GM12891 (cell line): ENCODE results near the gene MEI1.
A peak's percentile ranks its signal among the peaks of the same experiment; 100 is the strongest.

Experiments used
- DNase-seq: peaks from one replicate; pipeline ENCODE4 v3.0.0; 2011; ENCODE audit warnings: low spot score; ENCODE audit not compliant: insufficient read length
- FAIRE-seq: peaks from 2 replicates; lab custom pipeline; 2011; peaks lifted over from hg19 to GRCh38; lab: Jason Lieb, UNC
- PAX5 ChIP-seq: IDR thresholded peaks from 2 replicates; pipeline ENCODE4 v1.6.1; 2011; ENCODE audit warnings: low read length, moderate library complexity, mild to moderate bottlenecking; ENCODE audit not compliant: insufficient read depth, severe bottlenecking
- POLR2A ChIP-seq: IDR thresholded peaks from 2 replicates; pipeline ENCODE4 v1.6.1; 2011; ENCODE audit warnings: low read depth, low read length, control low read depth
- POLR2AphosphoS5 ChIP-seq: IDR thresholded peaks from 2 replicates; pipeline ENCODE4 v1.6.1; 2011; ENCODE audit warnings: low read depth, low read length, control low read depth
- POU2F2 ChIP-seq: IDR thresholded peaks from 2 replicates; pipeline ENCODE4 v1.6.1; 2011; ENCODE audit warnings: low read depth, mild to moderate bottlenecking, control low read depth, low read length, moderate library complexity
- SPI1 ChIP-seq: IDR thresholded peaks from 2 replicates; pipeline ENCODE4 v1.6.1; 2011; ENCODE audit warnings: low read depth, low read length, control low read depth
- TAF1 ChIP-seq: IDR thresholded peaks from 2 replicates; pipeline ENCODE4 v1.6.1; 2011; ENCODE audit warnings: low read depth, low read length, control low read depth

The MEI1 gene

GRCh38 chr22:41846268-41846987 is 147.1 kb downstream of the MEI1 start:
- FAIRE-seq: no peak
- TF ChIP-seq SPI1 (no peak), POLR2A (no peak), POLR2AphosphoS5 (no peak), PAX5 (no peak), POU2F2 (no peak), TAF1 (no peak)
- DNase-seq: no peak

DNA sequence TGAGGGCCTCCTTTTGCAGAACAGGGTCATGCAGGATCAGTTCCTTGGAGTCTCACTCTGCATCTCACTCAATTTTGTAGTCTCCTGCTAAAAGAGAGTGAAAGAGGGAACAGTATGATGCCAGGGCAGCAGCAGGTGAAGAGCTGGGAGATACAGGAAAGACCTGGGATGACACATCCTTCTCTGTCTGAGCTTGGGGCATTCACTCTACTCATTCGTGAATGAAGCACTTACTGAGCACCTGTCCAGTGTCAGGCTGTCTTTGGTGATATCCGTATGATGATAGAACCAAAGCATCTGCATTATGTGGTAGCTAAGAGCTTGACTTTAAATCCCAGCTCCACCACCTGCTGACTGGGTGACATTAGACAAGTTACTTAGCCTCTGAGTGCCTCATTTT is 148.0 kb downstream of the MEI1 start:
- FAIRE-seq (no peak), DNase-seq (no peak)
- TF ChIP-seq POLR2A (no peak), POLR2AphosphoS5 (no peak), PAX5 (no peak), TAF1 (no peak), POU2F2 (no peak), SPI1 (no peak)

DNA sequence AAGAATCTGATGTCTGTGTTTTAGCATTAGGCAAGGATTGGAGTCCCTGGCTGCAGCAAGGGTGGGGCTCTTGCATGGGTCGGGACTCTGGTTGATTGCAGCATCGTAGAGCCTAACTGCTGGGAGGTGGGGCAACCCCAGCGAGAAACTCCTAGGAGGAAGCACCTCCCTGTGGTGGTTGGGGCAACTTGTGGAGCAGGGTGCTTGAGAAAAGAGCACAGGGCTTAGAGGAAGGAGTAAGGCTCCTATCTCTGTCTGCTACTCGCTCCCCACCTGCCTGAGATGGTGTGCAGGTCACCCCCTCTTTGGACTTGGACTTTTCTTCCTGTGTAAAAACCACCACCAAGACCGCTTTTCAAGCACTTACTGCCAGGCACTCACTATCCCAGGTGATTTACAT is 149.2 kb downstream of the MEI1 start:
- FAIRE-seq: peak; percentile 84
- no peak for TF ChIP-seq SPI1
- TF ChIP-seq POLR2A: no peak
- TF ChIP-seq PAX5: no peak
- no peak for TF ChIP-seq POLR2AphosphoS5
- no peak for TF ChIP-seq TAF1
- TF ChIP-seq POU2F2: no peak
- no peak for DNase-seq
